HepG2 (cell line): ENCODE results near the gene CDC14B. TPM values are rescaled to one million over a fixed set of nuclear protein-coding genes. Genes with fewer than 3 reads are reported as not detected.

Experiments used
- ATAC-seq: fragments of 200-7000 bp; cut with Tn5 transposase; 3 replicates; pipeline ENCODE4 v1.9.1; 2020; ENCODE audit warnings: mild to moderate bottlenecking, moderate library complexity
- BruUV-seq: library from RNA; stranded (reverse); fragments of 400-500 nt; replicated peaks from 2 replicates; lab custom pipeline; 2021; lab: Mats Ljungman, UMichigan
- CTCF ChIA-PET: fragments of 300-600 bp; formaldehyde crosslinking; extraction: SDS; loops from one replicate; lab custom pipeline; 2021; ENCODE audit warnings: low total read pairs, inconsistent platforms, low intra/inter-chr PET ratio; lab: Yijun Ruan, JAX
- POLR2A ChIA-PET: fragments of 350-600 bp; sonication (Branson Sonifier 250); formaldehyde crosslinking; loops from one replicate; lab custom pipeline; 2020; ENCODE audit warnings: antibody characterized with exemption, inconsistent platforms; lab: Yijun Ruan, JAX
- DNase-seq: peaks from one replicate; pipeline ENCODE4 v3.0.0-alpha.2; 2015; ENCODE audit warnings: low spot score
- FAIRE-seq: peaks from 3 replicates; lab custom pipeline; 2011; peaks lifted over from hg19 to GRCh38; lab: Jason Lieb, UNC
- H2AFZ ChIP-seq: one replicate; pipeline ENCODE4 v1.6.1; 2011; ENCODE audit warnings: low read length, inconsistent platforms
- H3K27ac ChIP-seq: fragments of 300-600 bp; 3 replicates; pipeline ENCODE4 v1.8.0; 2011; ENCODE audit warnings: mixed run types, mild to moderate bottlenecking, mixed read lengths, low read length, inconsistent platforms; ENCODE audit not compliant: insufficient read depth; ENCODE audit errors: extremely low read length
- H3K27me3 ChIP-seq, 2 experiments: fragments of 200-600 bp in 1 of 2; 2 replicates in 1 of 2; 3 replicates in 1 of 2; pipeline versions ENCODE4 v1.6.0 to v1.8.0; 2011; ENCODE audit warnings: low read length in 2 of 2, mild to moderate bottlenecking in 2 of 2, moderate library complexity in 2 of 2, inconsistent platforms in 1 of 2; ENCODE audit not compliant: insufficient read depth in 2 of 2, control insufficient read depth in 1 of 2
- H3K36me3 ChIP-seq, 2 experiments: fragments of 200-600 bp in 1 of 2; replicated peaks in 1 of 2; 2 replicates in 1 of 2; 3 replicates in 1 of 2; pipeline versions ENCODE4 v1.5.1 to v1.8.0; 2011; ENCODE audit warnings: low read length in 2 of 2, inconsistent platforms in 1 of 2; ENCODE audit not compliant: insufficient read depth in 2 of 2, control insufficient read depth in 1 of 2
- H3K4me1 ChIP-seq: 2 replicates; pipeline ENCODE4 v1.5.1; 2012; ENCODE audit warnings: low read length, inconsistent platforms; ENCODE audit not compliant: insufficient read depth
- H3K4me2 ChIP-seq: 2 replicates; pipeline ENCODE4 v1.6.0; 2011; ENCODE audit warnings: low read depth, low read length, inconsistent platforms
- H3K4me3 ChIP-seq, 3 experiments: fragments of 200-600 bp in 1 of 3; sonication (generic), shearing (Covaris generic) in 1 of 3; replicated peaks in 1 of 3; 2 replicates each; pipeline ENCODE4 v1.5.1; 2011 to 2016; ENCODE audit warnings: low read length in 3 of 3, inconsistent platforms in 2 of 3, low read depth in 2 of 3, mild to moderate bottlenecking in 2 of 3, control low read depth in 1 of 3, mixed read lengths in 1 of 3; ENCODE audit not compliant: insufficient read depth in 1 of 3
- H3K79me2 ChIP-seq: one replicate; pipeline ENCODE4 v1.6.1; 2011; ENCODE audit warnings: low read length, inconsistent platforms; ENCODE audit not compliant: insufficient read depth
- H3K9ac ChIP-seq: 2 replicates; pipeline ENCODE4 v1.6.0; 2011; ENCODE audit warnings: mild to moderate bottlenecking, low read depth, low read length, inconsistent platforms; ENCODE audit not compliant: insufficient read depth
- H3K9me3 ChIP-seq: 2 replicates; pipeline ENCODE4 v1.5.1; 2012; ENCODE audit warnings: mild to moderate bottlenecking, low read length
- H4K20me1 ChIP-seq: 2 replicates; pipeline ENCODE4 v1.6.0; 2011; ENCODE audit warnings: inconsistent platforms, mild to moderate bottlenecking, low read length, moderate library complexity; ENCODE audit not compliant: insufficient read depth
- BORCS8-MEF2B ChIP-seq: sonication (generic); formaldehyde crosslinking; IDR thresholded peaks from 2 replicates; pipeline ENCODE4 v1.8.0; 2022; ENCODE audit warnings: mild to moderate bottlenecking, missing genetic modification reagents
- ELF4 ChIP-seq: sonication (generic); formaldehyde crosslinking; IDR thresholded peaks from 2 replicates; pipeline ENCODE4 v1.5.0; 2020; ENCODE audit warnings: missing genetic modification reagents, mild to moderate bottlenecking, moderate library complexity, borderline replicate concordance
- KAT8 ChIP-seq: IDR thresholded peaks from 2 replicates; pipeline ENCODE4 v1.6.1; 2016; ENCODE audit warnings: missing genetic modification reagents, missing compliant biosample characterization
- KLF12 ChIP-seq: sonication (generic); formaldehyde crosslinking; IDR thresholded peaks from 2 replicates; pipeline ENCODE4 v1.4.0; 2020; ENCODE audit warnings: missing genetic modification reagents, borderline replicate concordance
- PPARG ChIP-seq: conservative IDR thresholded peaks from 2 replicates; pipeline ENCODE4 v1.6.1; 2016; ENCODE audit warnings: missing biosample characterization, missing genetic modification reagents
- RARG ChIP-seq: sonication (generic); formaldehyde crosslinking; IDR thresholded peaks from 2 replicates; pipeline ENCODE4 v1.4.0; 2020; ENCODE audit warnings: low read depth, mild to moderate bottlenecking, missing genetic modification reagents
- RBFOX2 ChIP-seq: fragments of 200-400 bp; formaldehyde crosslinking; IDR thresholded peaks from 2 replicates; pipeline ENCODE4 v1.6.1; 2017; ENCODE audit warnings: low read depth, mild to moderate bottlenecking, low read length
- RBM22 ChIP-seq: fragments of 200-400 bp; formaldehyde crosslinking; optimal IDR thresholded peaks from 2 replicates; pipeline ENCODE3; 2017; ENCODE audit warnings: mild to moderate bottlenecking, low read length, moderate library complexity
- SOX13 ChIP-seq, 3 experiments: fragments of 450-650 bp in 1 of 3; sonication (generic) in 1 of 3; formaldehyde crosslinking in 1 of 3; IDR thresholded peaks in 2 of 3; conservative IDR thresholded peaks in 1 of 3; 2 replicates each; pipeline versions ENCODE4 v1.5.0 to v1.6.1; 2016 to 2020; ENCODE audit warnings: antibody characterized with exemption in 1 of 3, mild to moderate bottlenecking in 1 of 3, missing compliant biosample characterization in 1 of 3, missing genetic modification reagents in 1 of 3, moderate library complexity in 1 of 3
- ZNF546 ChIP-seq: sonication (generic); formaldehyde crosslinking; conservative IDR thresholded peaks from 2 replicates; pipeline ENCODE4 v1.8.1; 2023; ENCODE audit warnings: mild to moderate bottlenecking, missing genetic modification reagents
- ZNF788 ChIP-seq: sonication (generic); formaldehyde crosslinking; IDR thresholded peaks from 2 replicates; pipeline ENCODE4 v1.5.0; 2020; ENCODE audit warnings: mild to moderate bottlenecking, missing genetic modification reagents, borderline replicate concordance
- ZNF792 ChIP-seq: IDR thresholded peaks from 2 replicates; pipeline ENCODE4 v1.6.1; 2016
- WGBS: methylation state at CpG from one replicate; pipeline ENCODE4 v1.1.6; 2017; ENCODE audit warnings: low lambda C conversion rate; 5-methylcytosine and 5-hydroxymethylcytosine counted together
- in situ Hi-C: cut with HindIII; loops from 2 replicates; pipeline ENCODE4 v1.10.0; 2017; ENCODE audit warnings: low pct_unique_long_range_greater_than_20kb; ENCODE audit not compliant: extremely low pct_ligation_motif_present
- intact Hi-C: fragments of 100-400 bp; cut with micrococcal nuclease; formaldehyde crosslinking; loops from one replicate; pipeline ENCODE4 v1.10.0; 2022; ENCODE audit not compliant: unreplicated experiment
- polyA plus RNA-seq, 8 experiments: library from polyadenylated mRNA; depleted of rRNA in 3 of 8; stranded (reverse) in 7 of 8; unstranded in 1 of 8; fragments of >200 nt; fragmentation: Illumina TruSeq in 4 of 8; extraction: Trizol in 4 of 8; gene quantifications; 2 replicates each; pipeline versions ENCODE4 v1.2.1 to v1.2.3, GENCODE V29; 2011 to 2016; ENCODE audit warnings: low read depth in 4 of 8, missing spikeins in 1 of 8, mixed read lengths in 1 of 8; ENCODE audit not compliant: insufficient read depth in 1 of 8
- total RNA-seq, 5 experiments: library from RNA; depleted of rRNA; stranded (reverse); fragments of >200 nt; fragmentation: Illumina TruSeq; extraction: Trizol; gene quantifications; 2 replicates each; pipeline ENCODE4 v1.2.3, GENCODE V29; 2016; ENCODE audit warnings: low read depth in 1 of 5
- TF ChIP-seq, protein P1 (sequence below): sonication (generic); formaldehyde crosslinking; IDR thresholded peaks from 2 replicates; pipeline ENCODE4 v1.4.0; 2020; ENCODE audit warnings: missing genetic modification reagents; ENCODE audit errors: not compliant biosample characterization
- TF ChIP-seq, protein P2 (sequence below): sonication (generic); formaldehyde crosslinking; IDR thresholded peaks from one replicate; pipeline ENCODE4 v1.5.1; 2020; ENCODE audit warnings: mild to moderate bottlenecking, missing genetic modification reagents; ENCODE audit errors: not compliant biosample characterization

The CDC14B gene
- total and polyA plus RNA-seq, 2 of the 13 experiments (the other 11 are each of a cell fraction or from before 2014, with no cell fraction given): 25.8 to 33.3 TPM

DNA sequence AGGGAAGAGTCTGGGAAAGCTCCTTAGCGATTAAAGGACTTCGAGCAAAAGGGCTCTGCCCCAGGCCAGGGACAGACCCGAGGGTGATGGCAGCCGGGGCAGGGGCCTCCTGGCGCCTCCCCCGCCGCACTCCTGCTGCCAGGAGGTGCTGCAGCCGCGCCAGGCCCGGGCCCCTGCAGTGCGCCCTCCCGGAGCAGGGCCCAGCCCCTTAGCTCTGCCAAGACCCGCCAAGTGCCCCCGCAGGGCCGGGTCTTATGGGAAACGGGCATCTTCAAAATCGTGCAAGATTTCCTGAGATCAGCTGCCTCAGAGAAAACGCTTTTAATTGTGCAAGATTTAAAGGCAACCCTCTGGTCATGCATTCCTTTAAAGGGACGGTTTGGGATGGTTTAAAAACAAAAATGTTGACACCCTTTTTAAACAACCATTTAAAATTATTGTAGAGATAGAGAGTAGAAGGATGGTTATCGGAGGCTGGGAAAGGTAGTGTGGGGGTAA lies 52.4 kb downstream of the CDC14B start:
- no peaks in the 10 kb centered on the region for H3K27me3 ChIP-seq
- no peaks in the 10 kb centered on the region; the same call in 1 of the 2 replicates for H4K20me1 ChIP-seq
- peak overlapping the region; percentile 99 for H3K27ac ChIP-seq
- peak overlapping the region; percentile 90 for H3K9ac ChIP-seq
- CTCF ChIA-PET: no interaction called here
- H3K79me2 ChIP-seq: peaks cover 77% of the 10 kb centered on the region
- intact Hi-C loops: loop anchor here (2.0 to 10.0 kb wide), 3 partner anchors 52 to 115 kb away; partner anchors contain the start of genes CDC14B, HABP4 and PRXL2C
- in situ Hi-C loops: no loop called here
- peak; percentile 64 for ATAC-seq
- no peaks in the 10 kb centered on the region for H3K9me3 ChIP-seq
- WGBS: 6% methylated on average over 5 of the region's 20 CpGs
- TSS peak; percentile 81 for BruUV-seq
- POLR2A ChIA-PET: interaction anchor here (0.6 to 2.6 kb wide), 13 partner anchors 8 to 837 kb away, joined by 3 to 27 read pairs (median 6); partner anchors contain the start of genes CDC14B and HABP4
- peaks cover 84% of the 10 kb centered on the region for H3K4me1 ChIP-seq
- peak overlapping the region; percentile 82 for H3K4me2 ChIP-seq
- no peak overlapping the region for H2AFZ ChIP-seq
- H3K4me3 ChIP-seq: peak overlapping the region; percentile 85 to 97 (median 87)
- DNase-seq: no peak
- no peak for FAIRE-seq
- H3K36me3 ChIP-seq: peaks cover 0 to 8% of the 10 kb centered on the region in 2 experiments; a peak in 2 of 5 replicates
- 0 out of 2 replicates have a peak, but pooled peaks have one; percentile 1 for TF ChIP-seq ZNF788 (CRISPR knock-in tag)
- no peak for TF ChIP-seq KLF12 (CRISPR knock-in tag)
- TF ChIP-seq RARG (CRISPR knock-in tag): 0 out of 2 replicates have a peak, but pooled peaks have one; percentile 17
- 0 out of 2 replicates have a peak, but pooled peaks have one; percentile 57 for TF ChIP-seq KAT8 (CRISPR knock-in tag)
- TF ChIP-seq ZNF546 (CRISPR knock-in tag): 0 out of 2 replicates have a peak, but pooled peaks have one; percentile 4
- TF ChIP-seq ELF4 (CRISPR knock-in tag): 0 out of 2 replicates have a peak, but pooled peaks have one; percentile 12
- TF ChIP-seq, protein P1, sequence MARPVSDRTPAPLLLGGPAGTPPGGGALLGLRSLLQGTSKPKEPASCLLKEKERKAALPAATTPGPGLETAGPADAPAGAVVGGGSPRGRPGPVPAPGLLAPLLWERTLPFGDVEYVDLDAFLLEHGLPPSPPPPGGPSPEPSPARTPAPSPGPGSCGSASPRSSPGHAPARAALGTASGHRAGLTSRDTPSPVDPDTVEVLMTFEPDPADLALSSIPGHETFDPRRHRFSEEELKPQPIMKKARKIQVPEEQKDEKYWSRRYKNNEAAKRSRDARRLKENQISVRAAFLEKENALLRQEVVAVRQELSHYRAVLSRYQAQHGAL (CRISPR knock-in tag): peak; percentile 13
- TF ChIP-seq, protein P2, sequence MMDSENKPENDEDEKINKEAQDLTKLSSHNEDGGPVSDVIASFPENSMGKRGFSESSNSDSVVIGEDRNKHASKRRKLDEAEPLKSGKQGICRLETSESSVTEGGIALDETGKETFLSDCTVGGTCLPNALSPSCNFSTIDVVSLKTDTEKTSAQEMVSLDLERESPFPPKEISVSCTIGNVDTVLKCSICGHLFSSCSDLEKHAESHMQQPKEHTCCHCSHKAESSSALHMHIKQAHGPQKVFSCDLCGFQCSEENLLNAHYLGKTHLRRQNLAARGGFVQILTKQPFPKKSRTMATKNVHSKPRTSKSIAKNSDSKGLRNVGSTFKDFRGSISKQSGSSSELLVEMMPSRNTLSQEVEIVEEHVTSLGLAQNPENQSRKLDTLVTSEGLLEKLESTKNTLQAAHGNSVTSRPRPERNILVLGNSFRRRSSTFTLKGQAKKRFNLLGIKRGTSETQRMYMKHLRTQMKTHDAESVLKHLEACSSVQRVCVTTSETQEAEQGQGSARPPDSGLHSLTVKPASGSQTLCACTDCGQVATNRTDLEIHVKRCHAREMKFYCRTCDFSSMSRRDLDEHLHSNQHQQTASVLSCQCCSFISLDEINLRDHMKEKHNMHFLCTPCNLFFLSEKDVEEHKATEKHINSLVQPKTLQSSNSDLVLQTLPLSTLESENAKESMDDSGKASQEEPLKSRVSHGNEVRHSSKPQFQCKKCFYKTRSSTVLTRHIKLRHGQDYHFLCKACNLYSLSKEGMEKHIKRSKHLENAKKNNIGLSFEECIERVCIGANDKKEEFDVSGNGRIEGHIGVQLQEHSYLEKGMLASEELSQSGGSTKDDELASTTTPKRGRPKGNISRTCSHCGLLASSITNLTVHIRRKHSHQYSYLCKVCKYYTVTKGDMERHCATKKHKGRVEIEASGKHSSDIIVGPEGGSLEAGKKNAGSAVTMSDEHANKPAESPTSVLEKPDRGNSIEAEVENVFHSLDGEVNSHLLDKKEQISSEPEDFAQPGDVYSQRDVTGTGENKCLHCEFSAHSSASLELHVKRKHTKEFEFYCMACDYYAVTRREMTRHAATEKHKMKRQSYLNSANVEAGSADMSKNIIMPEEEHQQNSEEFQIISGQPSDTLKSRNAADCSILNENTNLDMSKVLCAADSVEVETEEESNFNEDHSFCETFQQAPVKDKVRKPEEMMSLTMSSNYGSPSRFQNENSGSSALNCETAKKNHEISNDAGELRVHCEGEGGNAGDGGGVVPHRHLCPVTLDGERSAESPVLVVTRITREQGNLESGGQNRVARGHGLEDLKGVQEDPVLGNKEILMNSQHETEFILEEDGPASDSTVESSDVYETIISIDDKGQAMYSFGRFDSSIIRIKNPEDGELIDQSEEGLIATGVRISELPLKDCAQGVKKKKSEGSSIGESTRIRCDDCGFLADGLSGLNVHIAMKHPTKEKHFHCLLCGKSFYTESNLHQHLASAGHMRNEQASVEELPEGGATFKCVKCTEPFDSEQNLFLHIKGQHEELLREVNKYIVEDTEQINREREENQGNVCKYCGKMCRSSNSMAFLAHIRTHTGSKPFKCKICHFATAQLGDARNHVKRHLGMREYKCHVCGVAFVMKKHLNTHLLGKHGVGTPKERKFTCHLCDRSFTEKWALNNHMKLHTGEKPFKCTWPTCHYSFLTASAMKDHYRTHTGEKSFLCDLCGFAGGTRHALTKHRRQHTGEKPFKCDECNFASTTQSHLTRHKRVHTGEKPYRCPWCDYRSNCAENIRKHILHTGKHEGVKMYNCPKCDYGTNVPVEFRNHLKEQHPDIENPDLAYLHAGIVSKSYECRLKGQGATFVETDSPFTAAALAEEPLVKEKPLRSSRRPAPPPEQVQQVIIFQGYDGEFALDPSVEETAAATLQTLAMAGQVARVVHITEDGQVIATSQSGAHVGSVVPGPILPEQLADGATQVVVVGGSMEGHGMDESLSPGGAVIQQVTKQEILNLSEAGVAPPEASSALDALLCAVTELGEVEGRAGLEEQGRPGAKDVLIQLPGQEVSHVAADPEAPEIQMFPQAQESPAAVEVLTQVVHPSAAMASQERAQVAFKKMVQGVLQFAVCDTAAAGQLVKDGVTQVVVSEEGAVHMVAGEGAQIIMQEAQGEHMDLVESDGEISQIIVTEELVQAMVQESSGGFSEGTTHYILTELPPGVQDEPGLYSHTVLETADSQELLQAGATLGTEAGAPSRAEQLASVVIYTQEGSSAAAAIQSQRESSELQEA (CRISPR knock-in tag): peak; percentile 14
- no peak for TF ChIP-seq SOX13 (IDR thresholded peaks at IDR 0.05)
- TF ChIP-seq SOX13 (CRISPR knock-in tag; conservative IDR thresholded peaks at IDR 0.05 in 1 of 2, IDR thresholded peaks at IDR 0.05 in 1 of 2): no peak
- no peak for TF ChIP-seq PPARG (CRISPR knock-in tag)
- peak; percentile 6; the same call in 1 of the 2 replicates for TF ChIP-seq ZNF792 (CRISPR knock-in tag)
- peak; percentile 66 for TF ChIP-seq RBFOX2
- no peak for TF ChIP-seq BORCS8-MEF2B (CRISPR knock-in tag)
- peak; percentile 45 for TF ChIP-seq RBM22
